Measurements from ENCODE around the gene EXOC7. TPM values are rescaled to one million over a fixed set of nuclear protein-coding genes. Genes with fewer than 3 reads are reported as not detected.
"Not testable (repeated sequence)": the region's sequence is repeated elsewhere in the genome, so short reads cannot be mapped to it uniquely, and the experiment has no call there.

The EXOC7 gene
- total and polyA plus RNA-seq, 2 donors = 64.6 to 71.9 TPM

GRCh38 chr17:76078860-76079534 is 24.6 kb downstream of the EXOC7 start, which contains the start of gene ZACN:
Gene ZACN (plus strand): TSS chr17:76079182. CDS start chr17:76079265, 83 bp downstream.
- Histone ChIP-seq H3K4me3 (ENCODE audit: low read length in 2 of 2) (no peak within 1 kb of the TSS), H3K27ac (ENCODE audit: low read depth in 1 of 2, low read length in 1 of 2) (no peak within 1 kb of the TSS), H3K27me3 (ENCODE audit: control insufficient read depth in 2 of 2, insufficient read depth in 1 of 2, low read length in 1 of 2) (peaks cover 50 to 67% of the 10 kb centered on the region in 2 donors), H3K4me1 (ENCODE audit: control insufficient read depth in 2 of 2, insufficient read depth in 2 of 2, low read length in 2 of 2) (peaks cover 21 to 61% of the 10 kb centered on the region in 2 donors), H3K36me3 (ENCODE audit: control insufficient read depth in 2 of 2, insufficient read depth in 2 of 2, low read length in 1 of 2) (peaks cover 24 to 25% of the 10 kb centered on the region in 2 donors), H3K9me3 (ENCODE audit: control insufficient read depth in 2 of 2, insufficient read depth in 1 of 2, low read length in 1 of 2) (peaks cover 1 to 7% of the 10 kb centered on the region in 2 donors)
- no peak for DNase-seq (ENCODE audit: low read depth in 6 of 9, low spot score in 9 of 9)
- WGBS = 75% methylated on average over 17 of the region's 17 CpGs

DNA sequence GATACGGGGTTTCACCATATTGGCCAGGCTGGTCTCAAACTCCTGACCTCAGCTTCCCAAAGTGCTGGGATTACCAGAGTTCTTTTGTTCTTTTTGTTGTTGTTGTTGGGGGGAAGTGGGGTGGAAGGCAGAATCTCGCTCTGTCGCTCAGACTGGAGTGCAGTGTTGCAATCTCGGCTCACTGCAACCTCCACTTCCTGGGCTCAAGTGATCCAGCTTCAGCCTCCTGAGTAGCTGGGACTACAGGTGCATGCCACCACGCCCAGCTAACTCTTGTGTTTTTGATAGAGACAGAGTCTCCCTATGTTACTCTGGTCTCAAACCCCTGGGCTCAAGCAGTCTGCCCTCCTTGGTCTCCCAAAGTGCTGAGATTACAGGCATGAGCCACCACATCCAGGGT is 25.2 kb downstream of the EXOC7 start:
- Histone ChIP-seq H3K27me3 (ENCODE audit: control insufficient read depth in 2 of 2, insufficient read depth in 1 of 2, low read length in 1 of 2) (peaks cover 54 to 74% of the 10 kb centered on the region in 2 donors), H3K36me3 (ENCODE audit: control insufficient read depth in 2 of 2, insufficient read depth in 2 of 2, low read length in 1 of 2) (peaks cover 18 to 19% of the 10 kb centered on the region in 2 donors), H3K4me1 (ENCODE audit: control insufficient read depth in 2 of 2, insufficient read depth in 2 of 2, low read length in 2 of 2) (peaks cover 21 to 61% of the 10 kb centered on the region in 2 donors)
- not testable (repeated sequence) for H3K27ac ChIP-seq (ENCODE audit: low read depth in 1 of 2, low read length in 1 of 2); H3K9me3 ChIP-seq (ENCODE audit: control insufficient read depth in 2 of 2, insufficient read depth in 1 of 2, low read length in 1 of 2); DNase-seq (ENCODE audit: low read depth in 6 of 9, low spot score in 9 of 9); H3K4me3 ChIP-seq (ENCODE audit: low read length in 2 of 2)
- 60% methylated on average over 5 of the region's 5 CpGs for WGBS

GRCh38 chr17:76077584-76078110 is 25.9 kb downstream of the EXOC7 start:
- peak in 1 of 9 donors; percentile 51 for DNase-seq (ENCODE audit: low read depth in 6 of 9, low spot score in 9 of 9)
- H3K4me1 ChIP-seq (ENCODE audit: control insufficient read depth in 2 of 2, insufficient read depth in 2 of 2, low read length in 2 of 2) = peaks cover 24 to 65% of the 10 kb centered on the region in 2 donors
- peaks cover 55 to 78% of the 10 kb centered on the region in 2 donors for H3K27me3 ChIP-seq (ENCODE audit: control insufficient read depth in 2 of 2, insufficient read depth in 1 of 2, low read length in 1 of 2)
- H3K4me3 ChIP-seq (ENCODE audit: low read length in 2 of 2) = no peak overlapping the region
- no peak overlapping the region for H3K27ac ChIP-seq (ENCODE audit: low read depth in 1 of 2, low read length in 1 of 2)
- peaks cover 1 to 7% of the 10 kb centered on the region in 2 donors for H3K9me3 ChIP-seq (ENCODE audit: control insufficient read depth in 2 of 2, insufficient read depth in 1 of 2, low read length in 1 of 2)
- WGBS = 30% methylated on average over 12 of the region's 12 CpGs
- H3K36me3 ChIP-seq (ENCODE audit: control insufficient read depth in 2 of 2, insufficient read depth in 2 of 2, low read length in 1 of 2) = peaks cover 11 to 12% of the 10 kb centered on the region in 2 donors

DNA sequence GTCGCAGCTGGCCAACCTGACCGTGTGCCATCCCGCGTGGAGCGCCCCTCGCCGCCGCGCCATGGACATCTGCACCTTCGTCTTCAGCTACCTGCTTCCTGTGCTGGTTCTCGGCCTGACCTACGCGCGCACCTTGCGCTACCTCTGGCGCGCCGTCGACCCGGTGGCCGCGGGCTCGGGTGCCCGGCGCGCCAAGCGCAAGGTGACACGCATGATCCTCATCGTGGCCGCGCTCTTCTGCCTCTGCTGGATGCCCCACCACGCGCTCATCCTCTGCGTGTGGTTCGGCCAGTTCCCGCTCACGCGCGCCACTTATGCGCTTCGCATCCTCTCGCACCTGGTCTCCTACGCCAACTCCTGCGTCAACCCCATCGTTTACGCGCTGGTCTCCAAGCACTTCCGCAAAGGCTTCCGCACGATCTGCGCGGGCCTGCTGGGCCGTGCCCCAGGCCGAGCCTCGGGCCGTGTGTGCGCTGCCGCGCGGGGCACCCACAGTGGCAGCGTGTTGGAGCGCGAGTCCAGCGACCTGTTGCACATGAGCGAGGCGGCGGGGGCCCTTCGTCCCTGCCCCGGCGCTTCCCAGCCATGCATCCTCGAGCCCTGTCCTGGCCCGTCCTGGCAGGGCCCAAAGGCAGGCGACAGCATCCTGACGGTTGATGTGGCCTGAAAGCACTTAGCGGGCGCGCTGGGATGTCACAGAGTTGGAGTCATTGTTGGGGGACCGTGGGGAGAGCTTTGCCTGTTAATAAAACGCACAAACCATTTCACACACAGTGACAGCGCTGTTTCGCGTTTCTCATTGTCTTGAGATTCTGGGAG is 26.6 kb downstream of the EXOC7 start:
- Histone ChIP-seq H3K27me3 (ENCODE audit: control insufficient read depth in 2 of 2, insufficient read depth in 1 of 2, low read length in 1 of 2) (peaks cover 55 to 79% of the 10 kb centered on the region in 2 donors), H3K9me3 (ENCODE audit: control insufficient read depth in 2 of 2, insufficient read depth in 1 of 2, low read length in 1 of 2) (peaks cover 1 to 7% of the 10 kb centered on the region in 2 donors), H3K4me1 (ENCODE audit: control insufficient read depth in 2 of 2, insufficient read depth in 2 of 2, low read length in 2 of 2) (peaks cover 24 to 66% of the 10 kb centered on the region in 2 donors), H3K36me3 (ENCODE audit: control insufficient read depth in 2 of 2, insufficient read depth in 2 of 2, low read length in 1 of 2) (peaks cover 4 to 5% of the 10 kb centered on the region in 2 donors), H3K27ac (ENCODE audit: low read depth in 1 of 2, low read length in 1 of 2) (no peak overlapping the region), H3K4me3 (ENCODE audit: low read length in 2 of 2) (peak overlapping the region in 1 of 2 donors; percentile 38)
- WGBS = 6% methylated on average over 82 of the region's 82 CpGs
- peak in 4 of 9 donors; percentile 53 to 80 (median 62) for DNase-seq (ENCODE audit: low read depth in 6 of 9, low spot score in 9 of 9)

DNA sequence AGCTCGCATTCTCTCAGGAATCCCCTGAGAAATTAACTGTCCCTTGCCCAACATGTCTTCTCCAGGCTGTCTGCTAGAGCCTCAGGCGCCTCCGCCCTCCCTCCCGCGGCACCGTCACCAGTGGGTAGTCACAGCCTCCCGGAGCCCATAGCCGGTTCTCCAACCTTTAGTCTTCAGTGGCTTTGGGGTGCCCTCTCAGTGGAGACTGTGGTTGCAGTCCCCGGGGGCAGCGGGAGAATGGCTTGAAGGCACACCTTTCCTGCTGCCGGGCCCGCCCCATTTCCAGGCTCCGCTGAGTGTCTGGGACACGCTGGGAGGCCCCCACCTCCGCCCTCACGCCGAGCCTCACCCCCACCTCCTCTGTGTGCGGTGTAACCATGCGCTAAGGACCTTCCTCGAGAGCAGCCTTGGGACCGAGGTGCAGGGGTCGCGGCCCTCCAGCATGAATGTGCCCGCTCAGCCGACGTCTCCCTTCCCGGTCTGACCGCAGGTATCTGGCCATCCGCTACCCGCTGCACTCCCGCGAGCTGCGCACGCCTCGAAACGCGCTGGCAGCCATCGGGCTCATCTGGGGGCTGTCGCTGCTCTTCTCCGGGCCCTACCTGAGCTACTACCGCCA is 27.3 kb downstream of the EXOC7 start:
- H3K9me3 ChIP-seq (ENCODE audit: control insufficient read depth in 2 of 2, insufficient read depth in 1 of 2, low read length in 1 of 2) = peaks cover 1 to 7% of the 10 kb centered on the region in 2 donors
- peaks cover 55 to 79% of the 10 kb centered on the region in 2 donors for H3K27me3 ChIP-seq (ENCODE audit: control insufficient read depth in 2 of 2, insufficient read depth in 1 of 2, low read length in 1 of 2)
- H3K4me1 ChIP-seq (ENCODE audit: control insufficient read depth in 2 of 2, insufficient read depth in 2 of 2, low read length in 2 of 2) = peaks cover 24 to 66% of the 10 kb centered on the region in 2 donors
- H3K4me3 ChIP-seq (ENCODE audit: low read length in 2 of 2) = peak overlapping the region in 1 of 2 donors; percentile 38
- no peak for DNase-seq (ENCODE audit: low read depth in 6 of 9, low spot score in 9 of 9)
- H3K27ac ChIP-seq (ENCODE audit: low read depth in 1 of 2, low read length in 1 of 2) = no peak overlapping the region
- no peaks in the 10 kb centered on the region for H3K36me3 ChIP-seq (ENCODE audit: control insufficient read depth in 2 of 2, insufficient read depth in 2 of 2, low read length in 1 of 2)
- 7% methylated on average over 41 of the region's 41 CpGs for WGBS

- Histone ChIP-seq H3K4me1 (ENCODE audit: control insufficient read depth in 2 of 2, insufficient read depth in 2 of 2, low read length in 2 of 2) (peaks cover 27 to 66% of the 10 kb centered on the region in 2 donors), H3K4me3 (ENCODE audit: low read length in 2 of 2) (no peak overlapping the region)
- 9% methylated on average over 48 of the region's 48 CpGs for WGBS
Measured at GRCh38 chr17:76075364-76076145, 28.0 kb downstream of the EXOC7 start.

GRCh38 chr17:76074390-76075363 is 28.9 kb downstream of the EXOC7 start, which contains the start of gene GALR2:
Gene GALR2 (plus strand): TSS chr17:76074781. CDS start chr17:76074884, 103 bp downstream.
- 7% methylated on average over 92 of the region's 92 CpGs for WGBS
- H3K9me3 ChIP-seq (ENCODE audit: control insufficient read depth in 2 of 2, insufficient read depth in 1 of 2, low read length in 1 of 2) = peaks cover 0 to 7% of the 10 kb centered on the region in 2 donors
- H3K4me3 ChIP-seq (ENCODE audit: low read length in 2 of 2) = no peak within 1 kb of the TSS
- H3K36me3 ChIP-seq (ENCODE audit: control insufficient read depth in 2 of 2, insufficient read depth in 2 of 2, low read length in 1 of 2) = peaks cover 2 to 3% of the 10 kb centered on the region in 2 donors
- peaks cover 24 to 57% of the 10 kb centered on the region in 2 donors for H3K4me1 ChIP-seq (ENCODE audit: control insufficient read depth in 2 of 2, insufficient read depth in 2 of 2, low read length in 2 of 2)
- no peak for DNase-seq (ENCODE audit: low read depth in 6 of 9, low spot score in 9 of 9)
- no peak within 1 kb of the TSS for H3K27ac ChIP-seq (ENCODE audit: low read depth in 1 of 2, low read length in 1 of 2)
- H3K27me3 ChIP-seq (ENCODE audit: control insufficient read depth in 2 of 2, insufficient read depth in 1 of 2, low read length in 1 of 2) = peaks cover 52 to 69% of the 10 kb centered on the region in 2 donors

More at GRCh38 chr17:76075364-76076145, 28.0 kb downstream of the EXOC7 start:
- Histone ChIP-seq H3K27ac (ENCODE audit: low read depth in 1 of 2, low read length in 1 of 2) (no peak overlapping the region), H3K36me3 (ENCODE audit: control insufficient read depth in 2 of 2, insufficient read depth in 2 of 2, low read length in 1 of 2) (no peaks in the 10 kb centered on the region), H3K27me3 (ENCODE audit: control insufficient read depth in 2 of 2, insufficient read depth in 1 of 2, low read length in 1 of 2) (peaks cover 55 to 78% of the 10 kb centered on the region in 2 donors), H3K9me3 (ENCODE audit: control insufficient read depth in 2 of 2, insufficient read depth in 1 of 2, low read length in 1 of 2) (peaks cover 1 to 7% of the 10 kb centered on the region in 2 donors)
- no peak for DNase-seq (ENCODE audit: low read depth in 6 of 9, low spot score in 9 of 9)

Data from thymus (tissue), 11 donors.